HEK293 (cell line): ENCODE data around the gene GAMT.

ENCODE experiments used
- GLI2 ChIP-seq: fragments of 450-650 bp; formaldehyde crosslinking; IDR thresholded peaks from 2 replicates; pipeline ENCODE4; 2017; ENCODE audit warnings: missing biosample characterization, missing genetic modification characterization, low read depth, borderline replicate concordance
- GLI4 ChIP-seq: fragments of 450-650 bp; formaldehyde crosslinking; IDR thresholded peaks from 2 replicates; pipeline ENCODE4 v1.5.1; 2016; ENCODE audit warnings: missing biosample characterization, missing genetic modification characterization
- GLIS2 ChIP-seq: fragments of 450-650 bp; formaldehyde crosslinking; IDR thresholded peaks from 2 replicates; pipeline ENCODE4 v1.5.1; 2016; ENCODE audit warnings: missing biosample characterization, missing genetic modification characterization
- IKZF3 ChIP-seq: fragments of 450-650 bp; IDR thresholded peaks from 2 replicates; pipeline ENCODE4 v1.5.0; 2018; ENCODE audit warnings: missing biosample characterization, mild to moderate bottlenecking, missing genetic modification characterization, moderate library complexity
- KLF1 ChIP-seq: fragments of 450-650 bp; formaldehyde crosslinking; IDR thresholded peaks from 2 replicates; pipeline ENCODE4 v1.5.1; 2016; ENCODE audit warnings: missing biosample characterization, missing genetic modification characterization
- OSR2 ChIP-seq: fragments of 450-650 bp; formaldehyde crosslinking; IDR thresholded peaks from 2 replicates; pipeline ENCODE4 v1.5.1; 2016; ENCODE audit warnings: missing biosample characterization, missing genetic modification characterization
- PRDM1 ChIP-seq: fragments of 450-650 bp; formaldehyde crosslinking; IDR thresholded peaks from 2 replicates; pipeline ENCODE4; 2016; ENCODE audit warnings: missing biosample characterization, missing genetic modification characterization
- REST ChIP-seq: fragments of 450-650 bp; formaldehyde crosslinking; IDR thresholded peaks from 2 replicates; pipeline ENCODE4 v1.5.1; 2016; ENCODE audit warnings: missing biosample characterization, missing genetic modification characterization
- SP2 ChIP-seq: fragments of 450-650 bp; formaldehyde crosslinking; IDR thresholded peaks from 2 replicates; pipeline ENCODE4 v1.5.1; 2016; ENCODE audit warnings: missing biosample characterization, missing genetic modification characterization
- SP3 ChIP-seq: fragments of 450-650 bp; formaldehyde crosslinking; IDR thresholded peaks from 2 replicates; pipeline ENCODE4 v1.5.1; 2016; ENCODE audit warnings: missing biosample characterization, missing genetic modification characterization
- ZNF138 ChIP-seq: fragments of 450-650 bp; formaldehyde crosslinking; IDR thresholded peaks from 2 replicates; pipeline ENCODE4 v1.5.1; 2016; ENCODE audit warnings: missing biosample characterization, missing genetic modification characterization, borderline replicate concordance
- ZNF19 ChIP-seq: fragments of 450-650 bp; formaldehyde crosslinking; IDR thresholded peaks from 2 replicates; pipeline ENCODE4; 2016; ENCODE audit warnings: missing biosample characterization, missing genetic modification characterization, low read depth
- ZNF266 ChIP-seq: fragments of 450-650 bp; formaldehyde crosslinking; IDR thresholded peaks from 2 replicates; pipeline ENCODE4 v1.5.1; 2016; ENCODE audit warnings: missing biosample characterization, missing genetic modification characterization, low read depth
- ZNF311 ChIP-seq: fragments of 450-650 bp; formaldehyde crosslinking; IDR thresholded peaks from 2 replicates; pipeline ENCODE4 v1.5.1; 2017; ENCODE audit warnings: missing biosample characterization, missing genetic modification characterization, borderline replicate concordance
- ZNF324 ChIP-seq: fragments of 450-650 bp; formaldehyde crosslinking; IDR thresholded peaks from 2 replicates; pipeline ENCODE4 v1.5.1; 2016; ENCODE audit warnings: missing biosample characterization, missing genetic modification characterization
- ZNF521 ChIP-seq: fragments of 450-650 bp; formaldehyde crosslinking; IDR thresholded peaks from 2 replicates; pipeline ENCODE4 v1.5.1; 2017; ENCODE audit warnings: missing biosample characterization, mild to moderate bottlenecking, missing genetic modification characterization
- ZNF558 ChIP-seq: fragments of 450-650 bp; formaldehyde crosslinking; IDR thresholded peaks from 2 replicates; pipeline ENCODE4 v1.5.1; 2016; ENCODE audit warnings: missing biosample characterization, missing genetic modification characterization
- ZNF585B ChIP-seq: fragments of 450-650 bp; formaldehyde crosslinking; IDR thresholded peaks from 2 replicates; pipeline ENCODE4 v1.5.1; 2016; ENCODE audit warnings: missing biosample characterization, missing genetic modification characterization
- ZNF704 ChIP-seq: fragments of 450-650 bp; formaldehyde crosslinking; IDR thresholded peaks from 2 replicates; pipeline ENCODE4 v1.5.1; 2016; ENCODE audit warnings: missing biosample characterization, missing genetic modification characterization
- ZNF777 ChIP-seq: fragments of 450-650 bp; formaldehyde crosslinking; IDR thresholded peaks from 2 replicates; pipeline ENCODE4 v1.5.1; 2017; ENCODE audit warnings: missing biosample characterization, missing genetic modification characterization, borderline replicate concordance
- ZNF785 ChIP-seq: fragments of 450-650 bp; formaldehyde crosslinking; IDR thresholded peaks from 2 replicates; pipeline ENCODE4 v1.5.1; 2016; ENCODE audit warnings: missing biosample characterization, missing genetic modification characterization
- ZNF830 ChIP-seq: fragments of 450-650 bp; IDR thresholded peaks from 2 replicates; pipeline ENCODE4 v1.5.0; 2018; ENCODE audit warnings: missing biosample characterization, missing genetic modification characterization, low read depth, mild to moderate bottlenecking, moderate library complexity
- ZNF843 ChIP-seq: fragments of 450-650 bp; formaldehyde crosslinking; IDR thresholded peaks from 2 replicates; pipeline ENCODE4 v1.5.1; 2016; ENCODE audit warnings: missing biosample characterization, missing genetic modification characterization
- ZSCAN30 ChIP-seq: fragments of 450-650 bp; IDR thresholded peaks from 2 replicates; pipeline ENCODE4 v1.5.1; 2018; ENCODE audit warnings: missing biosample characterization, mild to moderate bottlenecking, missing genetic modification characterization, moderate library complexity
- TF ChIP-seq, protein P1 (sequence below): fragments of 450-650 bp; formaldehyde crosslinking; IDR thresholded peaks from 2 replicates; pipeline ENCODE4 v1.5.1; 2016; ENCODE audit warnings: missing biosample characterization, missing genetic modification characterization
- TF ChIP-seq, protein P2 (sequence below): fragments of 450-650 bp; formaldehyde crosslinking; IDR thresholded peaks from 2 replicates; pipeline ENCODE4 v1.5.1; 2016; ENCODE audit warnings: missing biosample characterization, missing genetic modification characterization
- TF ChIP-seq, protein P3 (sequence below): fragments of 450-650 bp; formaldehyde crosslinking; IDR thresholded peaks from 2 replicates; pipeline ENCODE4 v1.5.1; 2017; ENCODE audit warnings: missing biosample characterization, missing genetic modification characterization
- TF ChIP-seq, protein P4 (sequence below): fragments of 450-650 bp; formaldehyde crosslinking; IDR thresholded peaks from 2 replicates; pipeline ENCODE4 v1.5.1; 2016; ENCODE audit warnings: missing biosample characterization, missing genetic modification characterization

The GAMT gene

DNA sequence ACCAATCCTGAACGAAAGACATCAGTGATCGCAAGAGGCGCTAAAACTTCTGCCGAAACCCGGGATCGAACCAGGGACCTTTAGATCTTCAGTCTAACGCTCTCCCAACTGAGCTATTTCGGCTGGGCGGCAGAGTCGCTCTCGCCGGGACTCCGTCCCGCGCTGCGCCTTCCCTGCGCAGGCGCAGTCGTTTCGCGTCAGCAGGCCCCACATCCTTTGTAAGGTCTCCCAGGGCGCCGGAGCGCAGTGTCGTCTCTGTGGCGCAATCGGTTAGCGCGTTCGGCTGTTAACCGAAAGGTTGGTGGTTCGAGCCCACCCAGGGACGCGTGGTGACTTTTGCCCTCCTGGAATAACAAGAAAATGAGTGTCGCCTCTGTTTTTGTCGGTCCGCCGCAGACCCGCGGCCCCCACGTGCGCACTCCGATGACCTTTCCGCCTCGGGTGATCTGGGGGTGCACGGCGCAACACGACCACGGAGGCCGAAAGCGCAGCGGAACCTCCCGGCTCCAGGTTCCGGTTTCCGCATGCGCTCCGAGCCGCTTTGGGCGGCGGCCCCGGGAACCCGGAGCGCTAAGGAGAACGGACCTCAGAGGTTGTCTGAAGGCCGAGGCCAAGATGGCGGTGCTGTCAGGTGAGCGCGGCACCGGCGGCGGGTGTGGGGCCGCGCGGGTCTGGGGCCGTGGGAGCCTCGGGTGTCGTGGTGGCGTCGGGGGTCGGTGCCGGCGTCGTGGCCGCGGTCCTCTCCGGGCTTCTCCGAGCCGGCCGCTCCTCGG lies 17.8 kb downstream of the GAMT start, which contains the start of gene NDUFS7 (continued):
- TF ChIP-seq ZSCAN30 (tag by site-specific recombination) (peak; percentile 99), SP2 (tag by site-specific recombination) (peak; percentile 70), ZNF324 (tag by site-specific recombination) (peak; percentile 100), ZNF311 (tag by site-specific recombination) (no peak), ZNF521 (tag by site-specific recombination) (no peak), GLI2 (tag by site-specific recombination) (peak; percentile 69; the same call in 1 of the 2 replicates), ZNF704 (tag by site-specific recombination) (peak; percentile 15; the same call in 1 of the 2 replicates), PRDM1 (peak; percentile 42; the same call in 1 of the 2 replicates), OSR2 (tag by site-specific recombination) (peak; percentile 65), REST (peak; percentile 70; the same call in 1 of the 2 replicates), SP3 (tag by site-specific recombination) (peak; percentile 90), ZNF19 (tag by site-specific recombination) (peak; percentile 62; the same call in 1 of the 2 replicates), IKZF3 (tag by site-specific recombination) (peak; percentile 91), ZNF777 (tag by site-specific recombination) (peak; percentile 90), ZNF266 (peak; percentile 52; the same call in 1 of the 2 replicates), ZNF558 (peak; percentile 82), ZNF843 (tag by site-specific recombination) (peak; percentile 95), GLIS2 (peak; percentile 72), ZNF138 (tag by site-specific recombination) (no peak), ZNF830 (tag by site-specific recombination) (no peak; the same call in 1 of the 2 replicates), GLI4 (tag by site-specific recombination) (peak; percentile 99), KLF1 (peak; percentile 70), ZNF785 (tag by site-specific recombination) (peak; percentile 99), ZNF585B (tag by site-specific recombination) (no peak)
- TF ChIP-seq, protein P1, sequence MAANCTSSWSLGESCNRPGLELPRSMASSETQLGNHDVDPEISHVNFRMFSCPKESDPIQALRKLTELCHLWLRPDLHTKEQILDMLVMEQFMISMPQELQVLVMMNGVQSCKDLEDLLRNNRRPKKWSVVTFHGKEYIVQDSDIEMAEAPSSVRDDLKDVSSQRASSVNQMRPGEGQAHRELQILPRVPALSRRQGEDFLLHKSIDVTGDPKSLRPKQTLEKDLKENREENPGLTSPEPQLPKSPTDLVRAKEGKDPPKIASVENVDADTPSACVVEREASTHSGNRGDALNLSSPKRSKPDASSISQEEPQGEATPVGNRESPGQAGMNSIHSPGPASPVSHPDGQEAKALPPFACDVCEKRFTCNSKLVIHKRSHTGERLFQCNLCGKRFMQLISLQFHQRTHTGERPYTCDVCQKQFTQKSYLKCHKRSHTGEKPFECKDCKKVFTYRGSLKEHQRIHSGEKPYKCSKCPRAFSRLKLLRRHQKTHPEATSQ: peak; percentile 100
- TF ChIP-seq, protein P2, sequence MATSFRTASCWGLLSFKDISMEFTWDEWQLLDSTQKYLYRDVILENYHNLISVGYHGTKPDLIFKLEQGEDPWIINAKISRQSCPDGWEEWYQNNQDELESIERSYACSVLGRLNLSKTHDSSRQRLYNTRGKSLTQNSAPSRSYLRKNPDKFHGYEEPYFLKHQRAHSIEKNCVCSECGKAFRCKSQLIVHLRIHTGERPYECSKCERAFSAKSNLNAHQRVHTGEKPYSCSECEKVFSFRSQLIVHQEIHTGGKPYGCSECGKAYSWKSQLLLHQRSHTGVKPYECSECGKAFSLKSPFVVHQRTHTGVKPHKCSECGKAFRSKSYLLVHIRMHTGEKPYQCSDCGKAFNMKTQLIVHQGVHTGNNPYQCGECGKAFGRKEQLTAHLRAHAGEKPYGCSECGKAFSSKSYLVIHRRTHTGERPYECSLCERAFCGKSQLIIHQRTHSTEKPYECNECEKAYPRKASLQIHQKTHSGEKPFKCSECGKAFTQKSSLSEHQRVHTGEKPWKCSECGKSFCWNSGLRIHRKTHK: no peak; the same call in 1 of the 2 replicates
- TF ChIP-seq, protein P3, sequence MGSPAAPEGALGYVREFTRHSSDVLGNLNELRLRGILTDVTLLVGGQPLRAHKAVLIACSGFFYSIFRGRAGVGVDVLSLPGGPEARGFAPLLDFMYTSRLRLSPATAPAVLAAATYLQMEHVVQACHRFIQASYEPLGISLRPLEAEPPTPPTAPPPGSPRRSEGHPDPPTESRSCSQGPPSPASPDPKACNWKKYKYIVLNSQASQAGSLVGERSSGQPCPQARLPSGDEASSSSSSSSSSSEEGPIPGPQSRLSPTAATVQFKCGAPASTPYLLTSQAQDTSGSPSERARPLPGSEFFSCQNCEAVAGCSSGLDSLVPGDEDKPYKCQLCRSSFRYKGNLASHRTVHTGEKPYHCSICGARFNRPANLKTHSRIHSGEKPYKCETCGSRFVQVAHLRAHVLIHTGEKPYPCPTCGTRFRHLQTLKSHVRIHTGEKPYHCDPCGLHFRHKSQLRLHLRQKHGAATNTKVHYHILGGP (tag by site-specific recombination): peak; percentile 65; the same call in 1 of the 2 replicates
- TF ChIP-seq, protein P4, sequence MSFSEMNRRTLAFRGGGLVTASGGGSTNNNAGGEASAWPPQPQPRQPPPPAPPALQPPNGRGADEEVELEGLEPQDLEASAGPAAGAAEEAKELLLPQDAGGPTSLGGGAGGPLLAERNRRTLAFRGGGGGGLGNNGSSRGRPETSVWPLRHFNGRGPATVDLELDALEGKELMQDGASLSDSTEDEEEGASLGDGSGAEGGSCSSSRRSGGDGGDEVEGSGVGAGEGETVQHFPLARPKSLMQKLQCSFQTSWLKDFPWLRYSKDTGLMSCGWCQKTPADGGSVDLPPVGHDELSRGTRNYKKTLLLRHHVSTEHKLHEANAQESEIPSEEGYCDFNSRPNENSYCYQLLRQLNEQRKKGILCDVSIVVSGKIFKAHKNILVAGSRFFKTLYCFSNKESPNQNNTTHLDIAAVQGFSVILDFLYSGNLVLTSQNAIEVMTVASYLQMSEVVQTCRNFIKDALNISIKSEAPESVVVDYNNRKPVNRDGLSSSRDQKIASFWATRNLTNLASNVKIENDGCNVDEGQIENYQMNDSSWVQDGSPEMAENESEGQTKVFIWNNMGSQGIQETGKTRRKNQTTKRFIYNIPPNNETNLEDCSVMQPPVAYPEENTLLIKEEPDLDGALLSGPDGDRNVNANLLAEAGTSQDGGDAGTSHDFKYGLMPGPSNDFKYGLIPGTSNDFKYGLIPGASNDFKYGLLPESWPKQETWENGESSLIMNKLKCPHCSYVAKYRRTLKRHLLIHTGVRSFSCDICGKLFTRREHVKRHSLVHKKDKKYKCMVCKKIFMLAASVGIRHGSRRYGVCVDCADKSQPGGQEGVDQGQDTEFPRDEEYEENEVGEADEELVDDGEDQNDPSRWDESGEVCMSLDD (tag by site-specific recombination): peak; percentile 100
